Measurements from ENCODE around the gene NLGN4X. TPM values are rescaled to one million over a fixed set of nuclear protein-coding genes. Genes with fewer than 3 reads are reported as not detected.

The NLGN4X gene
- total RNA-seq, 1 donor, result not detected

DNA sequence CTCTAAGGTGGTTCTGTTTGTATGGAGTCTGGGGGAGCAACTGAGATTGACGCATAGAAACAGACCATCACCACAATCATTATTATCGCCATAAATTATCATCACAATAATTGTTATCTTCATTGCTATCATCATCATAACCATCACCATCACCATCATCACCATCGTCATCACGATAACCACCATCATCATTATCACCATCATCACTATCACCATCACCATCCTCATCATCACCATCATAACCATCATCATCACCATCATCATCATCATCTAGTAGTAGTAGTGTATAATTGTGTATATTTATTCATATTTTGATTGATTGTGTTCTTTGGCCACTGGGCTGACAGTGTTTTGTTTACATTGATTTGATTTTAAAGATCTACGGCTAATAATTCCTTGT lies 95.7 kb downstream of the NLGN4X start:
- no peak overlapping the region for H3K4me3 ChIP-seq (ENCODE audit: low read depth, low read length)
- no peak for DNase-seq (ENCODE audit: low read depth)
- TF ChIP-seq, protein P1, sequence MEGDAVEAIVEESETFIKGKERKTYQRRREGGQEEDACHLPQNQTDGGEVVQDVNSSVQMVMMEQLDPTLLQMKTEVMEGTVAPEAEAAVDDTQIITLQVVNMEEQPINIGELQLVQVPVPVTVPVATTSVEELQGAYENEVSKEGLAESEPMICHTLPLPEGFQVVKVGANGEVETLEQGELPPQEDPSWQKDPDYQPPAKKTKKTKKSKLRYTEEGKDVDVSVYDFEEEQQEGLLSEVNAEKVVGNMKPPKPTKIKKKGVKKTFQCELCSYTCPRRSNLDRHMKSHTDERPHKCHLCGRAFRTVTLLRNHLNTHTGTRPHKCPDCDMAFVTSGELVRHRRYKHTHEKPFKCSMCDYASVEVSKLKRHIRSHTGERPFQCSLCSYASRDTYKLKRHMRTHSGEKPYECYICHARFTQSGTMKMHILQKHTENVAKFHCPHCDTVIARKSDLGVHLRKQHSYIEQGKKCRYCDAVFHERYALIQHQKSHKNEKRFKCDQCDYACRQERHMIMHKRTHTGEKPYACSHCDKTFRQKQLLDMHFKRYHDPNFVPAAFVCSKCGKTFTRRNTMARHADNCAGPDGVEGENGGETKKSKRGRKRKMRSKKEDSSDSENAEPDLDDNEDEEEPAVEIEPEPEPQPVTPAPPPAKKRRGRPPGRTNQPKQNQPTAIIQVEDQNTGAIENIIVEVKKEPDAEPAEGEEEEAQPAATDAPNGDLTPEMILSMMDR (IDR thresholded peaks at IDR 0.05; ENCODE audit: insufficient read depth, low read length), result no peak

- TF ChIP-seq, protein P1 (IDR thresholded peaks at IDR 0.05; ENCODE audit: insufficient read depth, low read length), result no peak
- DNase-seq (ENCODE audit: low read depth), result no peak
- no peak overlapping the region for H3K4me3 ChIP-seq (ENCODE audit: low read depth, low read length)
Measured at GRCh38 chrX:6131287-6131686, 97.4 kb downstream of the NLGN4X start.

- DNase-seq (ENCODE audit: low read depth), result no peak
- TF ChIP-seq, protein P1 (IDR thresholded peaks at IDR 0.05; ENCODE audit: insufficient read depth, low read length), result no peak
- no peak overlapping the region for H3K4me3 ChIP-seq (ENCODE audit: low read depth, low read length)
Measured at GRCh38 chrX:6129195-6129594, 99.5 kb downstream of the NLGN4X start.

- no peak for DNase-seq (ENCODE audit: low read depth)
- no peak overlapping the region for H3K4me3 ChIP-seq (ENCODE audit: low read depth, low read length)
- TF ChIP-seq, protein P1 (IDR thresholded peaks at IDR 0.05; ENCODE audit: insufficient read depth, low read length), result no peak
Measured at GRCh38 chrX:6120329-6120728, 108.3 kb downstream of the NLGN4X start.

- DNase-seq (ENCODE audit: low read depth), result no peak
- H3K4me3 ChIP-seq (ENCODE audit: low read depth, low read length), result no peak overlapping the region
- TF ChIP-seq, protein P1 (IDR thresholded peaks at IDR 0.05; ENCODE audit: insufficient read depth, low read length), result no peak
Measured at GRCh38 chrX:6095469-6095868, 133.2 kb downstream of the NLGN4X start.

GRCh38 chrX:6074532-6074931 lies 154.1 kb downstream of the NLGN4X start:
- no peak overlapping the region for H3K4me3 ChIP-seq (ENCODE audit: low read depth, low read length)
- TF ChIP-seq, protein P1 (IDR thresholded peaks at IDR 0.05; ENCODE audit: insufficient read depth, low read length), result no peak
- DNase-seq (ENCODE audit: low read depth), result no peak

GRCh38 chrX:6071731-6072130 lies 156.9 kb downstream of the NLGN4X start:
- DNase-seq (ENCODE audit: low read depth), result no peak
- H3K4me3 ChIP-seq (ENCODE audit: low read depth, low read length), result no peak overlapping the region
- TF ChIP-seq, protein P1 (IDR thresholded peaks at IDR 0.05; ENCODE audit: insufficient read depth, low read length), result no peak
